Stimulated activated CD4-positive, alpha-beta T cell treated with anti-CD3 and anti-CD28 coated beads, Interleukin-12 subunit alpha, Interleukin-12 subunit beta, amount 100 ng/mL, for 4 hours (primary cell): ENCODE measurements around the gene KCNJ3.

Experiments
- DNase-seq: peaks from one replicate; pipeline ENCODE4 v3.0.0-alpha.2; 2020

The KCNJ3 gene

GRCh38 chr2:154707994-154708575, 9.6 kb downstream of the KCNJ3 start:
- no peak for DNase-seq

GRCh38 chr2:154709215-154709614, 10.7 kb downstream of the KCNJ3 start:
- no peak for DNase-seq

DNA sequence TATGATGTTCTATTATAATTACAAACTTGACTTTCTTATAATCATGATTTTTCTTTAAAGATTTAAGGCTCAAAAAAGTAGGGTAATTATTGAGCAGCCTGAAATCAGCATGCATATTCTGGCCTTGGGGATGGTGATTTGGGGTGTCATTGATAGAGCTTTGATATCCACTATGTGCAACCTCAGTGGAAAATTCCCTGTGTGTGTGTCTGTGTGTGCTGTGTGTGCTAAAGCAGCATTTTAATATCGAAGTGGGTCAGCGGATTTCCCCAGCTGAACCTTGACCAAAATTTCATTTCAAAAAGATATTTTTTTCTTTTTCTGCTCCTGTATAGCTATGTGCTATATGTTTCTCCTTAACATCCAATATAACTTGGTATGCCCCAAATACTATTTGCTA, 11.6 kb downstream of the KCNJ3 start:
- no peak for DNase-seq

DNA sequence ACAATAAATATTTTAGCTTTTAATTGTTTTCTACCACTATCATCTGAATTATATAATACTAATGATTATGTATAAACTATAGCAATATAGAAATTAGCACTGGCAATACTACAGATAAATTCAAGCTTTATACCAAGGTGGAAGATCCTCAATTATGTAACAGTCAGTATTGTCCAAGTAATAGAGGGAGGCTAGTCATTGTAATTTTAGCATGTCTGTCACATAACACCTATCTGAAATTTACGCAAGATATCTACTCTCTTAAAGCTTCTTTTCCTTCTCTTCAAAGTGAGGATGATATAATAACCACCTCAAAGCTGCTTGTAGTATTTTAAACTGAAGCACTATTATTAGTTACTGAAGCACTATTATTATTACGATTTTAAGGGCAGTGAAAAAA, 12.2 kb downstream of the KCNJ3 start:
- no peak for DNase-seq

- DNase-seq, result no peak
Measured at GRCh38 chr2:154713675-154714074, 15.2 kb downstream of the KCNJ3 start.

- DNase-seq, result no peak
Measured at GRCh38 chr2:154720651-154721050, 22.2 kb downstream of the KCNJ3 start.

DNA sequence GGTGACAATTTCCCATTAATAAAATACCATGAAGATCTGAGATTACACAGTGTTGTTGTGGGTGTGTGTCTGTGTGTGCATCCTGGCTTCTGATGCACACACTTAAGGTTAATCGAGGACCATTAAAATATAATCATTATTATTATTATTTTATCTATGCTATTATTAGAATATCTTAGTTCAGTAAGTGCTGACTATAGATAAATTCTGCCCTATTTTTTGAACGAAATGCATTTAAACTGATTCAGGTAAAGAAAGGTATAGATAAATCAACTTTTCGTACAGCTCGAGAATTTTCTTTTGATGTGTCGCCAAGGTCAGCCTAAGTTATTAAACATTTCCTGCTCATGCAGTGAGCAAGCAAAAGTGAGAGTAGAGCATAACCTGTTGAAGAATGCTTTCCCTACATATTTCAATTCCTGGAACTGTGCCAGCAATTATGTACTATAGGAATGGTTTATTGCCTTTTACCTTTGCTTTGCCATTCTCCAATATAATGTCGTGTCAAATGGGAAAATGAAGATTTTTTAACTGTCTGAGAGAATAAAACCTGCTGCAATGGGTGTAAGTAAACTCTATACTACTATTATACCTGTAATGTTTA, 25.8 kb downstream of the KCNJ3 start:
- no peak for DNase-seq

GRCh38 chr2:154740361-154740760, 41.9 kb downstream of the KCNJ3 start:
- no peak for DNase-seq

DNA sequence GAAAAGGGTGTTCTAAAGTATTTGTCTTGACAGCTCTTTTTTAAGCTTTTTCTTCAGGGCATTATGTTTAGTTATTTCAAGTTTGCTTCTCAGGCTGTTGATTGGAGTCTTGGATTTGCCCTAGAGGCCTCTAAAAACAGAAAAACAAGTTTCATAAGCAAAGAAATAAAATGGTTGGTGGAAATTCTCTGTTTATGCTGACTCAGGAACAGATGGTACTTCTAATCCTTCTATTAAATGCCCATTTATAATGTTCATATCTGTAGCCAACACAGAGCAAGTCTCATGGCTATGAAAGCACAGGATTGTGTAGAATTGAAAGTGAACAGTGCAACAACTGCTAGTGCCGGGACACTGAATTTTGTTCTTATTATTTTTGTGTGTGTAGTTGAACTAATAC, 60.4 kb downstream of the KCNJ3 start:
- no peak for DNase-seq

- no peak for DNase-seq
Measured at GRCh38 chr2:154762638-154763037, 64.1 kb downstream of the KCNJ3 start.

GRCh38 chr2:154771664-154772284, 73.3 kb downstream of the KCNJ3 start:
- no peak for DNase-seq

DNA sequence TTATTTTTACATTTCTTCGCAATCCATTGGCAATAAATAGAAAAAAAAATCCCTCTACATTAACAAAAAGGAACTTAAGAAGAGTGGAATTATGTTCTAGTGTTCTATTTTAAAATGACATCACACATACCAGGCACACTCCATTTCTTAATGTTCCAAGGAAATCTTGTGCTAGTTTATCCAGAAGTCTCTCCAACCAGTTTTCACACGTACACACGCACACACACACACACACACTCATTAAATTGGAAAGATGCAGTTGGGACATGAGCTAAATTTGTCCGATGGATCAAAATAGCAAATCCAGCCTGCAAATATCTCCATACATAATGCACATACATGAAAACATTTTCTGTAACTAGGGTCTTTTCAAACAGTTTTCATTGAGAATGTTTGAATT, 78.3 kb downstream of the KCNJ3 start:
- DNase-seq, result no peak

DNA sequence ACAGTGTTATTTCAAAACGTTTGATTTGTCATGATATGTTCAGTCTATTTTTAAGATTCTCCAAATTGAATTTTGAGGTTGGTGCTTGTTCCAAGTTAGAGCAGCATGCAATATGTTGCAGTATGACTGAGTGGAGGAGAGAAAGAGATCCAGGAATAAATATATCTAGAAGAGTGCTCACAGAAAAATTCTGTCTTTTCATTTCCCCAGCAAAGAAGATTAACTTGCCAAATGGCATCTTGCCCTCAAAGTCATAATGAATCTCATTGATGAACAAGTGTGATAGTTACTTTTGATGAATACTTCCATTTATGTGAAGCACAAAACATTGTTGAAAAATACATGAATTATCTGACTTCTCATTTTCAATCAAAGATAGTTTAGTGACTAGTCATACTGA, 95.9 kb downstream of the KCNJ3 start:
- no peak for DNase-seq

DNA sequence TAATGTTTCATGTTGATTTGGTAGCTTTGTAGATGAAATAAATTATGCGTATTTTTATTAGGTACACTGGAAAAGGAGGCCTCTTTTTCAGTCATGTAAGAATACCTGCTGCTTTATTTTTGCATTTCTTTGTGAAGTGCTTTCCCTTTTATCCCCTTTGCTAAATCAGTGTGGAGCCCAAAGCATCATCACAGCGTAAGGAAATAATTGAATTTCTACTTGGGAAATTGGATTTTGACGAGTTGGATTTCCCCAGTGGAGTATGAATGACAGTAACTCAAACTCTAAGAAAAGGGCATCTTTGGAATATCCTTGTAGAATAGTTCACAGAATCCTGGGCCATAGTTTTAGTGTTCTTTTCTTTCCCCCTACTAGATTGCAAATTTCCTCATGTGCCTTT, 97.2 kb downstream of the KCNJ3 start:
- no peak for DNase-seq

DNA sequence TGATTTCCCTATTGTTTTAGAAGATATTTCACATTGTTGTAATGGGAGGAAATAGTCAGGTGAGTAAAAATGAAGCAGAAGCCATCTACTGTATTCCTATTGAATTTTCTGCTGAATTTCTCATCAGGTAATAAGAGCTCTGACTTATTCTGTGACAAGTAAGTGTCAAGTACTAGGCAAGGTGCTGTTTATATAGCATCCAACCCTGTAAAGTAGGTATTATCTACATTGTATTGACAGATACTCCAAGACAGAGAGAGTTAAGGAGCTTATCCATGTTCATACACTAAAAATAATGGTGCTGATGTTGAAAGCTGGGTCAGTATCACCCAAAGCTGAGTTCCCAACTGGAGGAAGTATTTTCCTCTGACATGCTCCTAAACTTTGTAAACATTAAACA, 106.0 kb downstream of the KCNJ3 start:
- no peak for DNase-seq

GRCh38 chr2:154813636-154814035, 115.1 kb downstream of the KCNJ3 start:
- DNase-seq, result no peak

DNA sequence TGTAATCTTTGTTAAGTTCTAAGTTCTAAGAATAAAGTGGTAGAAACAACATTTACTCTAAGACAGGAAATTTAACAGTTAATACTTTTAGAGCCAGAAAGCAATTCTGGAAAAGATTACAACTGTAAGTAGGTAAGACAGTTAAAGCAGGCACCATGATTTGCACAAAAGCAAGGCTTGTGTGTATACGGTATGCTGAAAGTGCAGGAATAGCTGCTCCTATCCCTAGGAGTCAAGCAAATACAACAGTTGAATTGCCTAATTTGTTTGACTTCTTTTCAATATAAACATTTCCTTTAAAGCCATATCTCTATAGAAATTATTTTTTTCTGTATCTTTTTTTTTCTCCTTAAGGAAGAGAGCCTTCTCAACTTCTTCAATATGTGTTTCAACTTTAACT, 116.4 kb downstream of the KCNJ3 start:
- no peak for DNase-seq

DNA sequence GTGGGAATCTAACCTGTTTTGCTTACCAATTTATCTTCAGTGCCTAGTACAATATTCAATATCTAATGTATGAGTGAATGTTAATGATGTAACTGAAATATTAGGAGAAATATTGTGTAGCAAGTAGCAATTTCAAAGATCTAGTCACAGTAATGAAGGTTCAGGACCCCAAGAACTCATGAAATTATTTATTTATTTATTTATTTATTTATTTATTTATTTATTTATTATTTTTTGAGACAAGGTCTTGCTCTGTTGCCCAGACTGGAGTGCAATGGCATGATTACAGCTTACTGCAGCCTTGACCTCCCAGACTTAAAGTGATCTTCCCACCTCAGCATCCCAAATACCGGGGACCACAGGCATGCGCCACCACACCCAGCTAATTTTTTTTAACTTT, 126.9 kb downstream of the KCNJ3 start:
- no peak for DNase-seq

- DNase-seq, result no peak
Measured at GRCh38 chr2:154826827-154827226, 128.3 kb downstream of the KCNJ3 start.

DNA sequence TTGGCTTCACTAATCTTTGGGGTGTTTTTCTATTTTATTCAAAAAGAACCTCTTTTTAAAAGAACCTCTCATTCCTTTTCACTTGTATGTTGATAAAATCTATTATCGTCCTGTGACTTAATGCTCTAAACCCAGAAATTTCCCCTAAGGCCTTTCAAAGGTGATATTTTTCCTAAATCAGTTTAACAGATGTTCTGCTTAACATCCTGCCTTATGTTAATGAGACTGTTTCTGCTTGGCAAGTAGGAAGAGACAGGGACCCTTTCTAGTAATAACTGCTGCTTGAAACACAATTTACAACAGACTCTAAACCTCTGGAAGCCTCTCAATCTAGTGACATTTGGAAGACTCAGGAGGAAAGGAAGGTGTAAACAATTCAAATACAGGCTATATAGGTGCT, 128.8 kb downstream of the KCNJ3 start:
- DNase-seq, result no peak

DNA sequence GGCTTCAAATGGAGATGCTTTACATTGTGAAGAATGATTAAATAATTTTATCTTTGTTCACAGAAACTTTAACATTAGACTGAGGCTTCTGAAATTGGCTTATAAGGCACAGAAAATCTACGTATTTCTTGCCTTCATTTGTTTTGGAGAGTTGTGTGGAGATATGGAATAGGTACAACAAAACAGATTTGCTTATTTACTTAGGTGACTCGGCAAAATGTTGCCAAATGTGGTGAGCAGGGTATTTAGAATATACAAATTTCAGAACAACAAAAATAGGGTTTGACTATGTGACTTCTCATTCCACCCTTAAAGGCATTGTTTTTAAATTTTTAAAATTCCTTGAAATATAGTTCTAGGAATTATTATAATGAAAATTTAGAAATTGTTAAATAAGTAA, 134.2 kb downstream of the KCNJ3 start:
- no peak for DNase-seq

DNA sequence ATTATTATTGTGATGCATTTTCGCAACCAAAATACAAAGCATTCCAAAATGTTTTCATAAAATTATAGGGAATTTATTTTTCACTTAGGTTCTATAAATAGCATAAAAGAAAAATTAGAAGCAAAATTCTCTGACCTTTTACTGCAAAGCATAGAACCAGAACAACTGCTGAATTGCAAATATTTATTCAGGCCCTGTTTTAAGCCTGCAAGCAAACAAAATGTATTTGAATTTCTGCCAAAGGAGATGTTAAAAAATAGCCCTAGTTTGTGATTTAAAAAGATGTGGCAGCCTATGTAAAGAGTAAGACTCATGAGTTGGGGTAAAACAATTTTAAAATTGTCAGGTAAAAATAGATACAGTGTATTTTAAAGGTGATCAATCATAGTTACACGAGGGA, 138.1 kb downstream of the KCNJ3 start:
- no peak for DNase-seq

DNA sequence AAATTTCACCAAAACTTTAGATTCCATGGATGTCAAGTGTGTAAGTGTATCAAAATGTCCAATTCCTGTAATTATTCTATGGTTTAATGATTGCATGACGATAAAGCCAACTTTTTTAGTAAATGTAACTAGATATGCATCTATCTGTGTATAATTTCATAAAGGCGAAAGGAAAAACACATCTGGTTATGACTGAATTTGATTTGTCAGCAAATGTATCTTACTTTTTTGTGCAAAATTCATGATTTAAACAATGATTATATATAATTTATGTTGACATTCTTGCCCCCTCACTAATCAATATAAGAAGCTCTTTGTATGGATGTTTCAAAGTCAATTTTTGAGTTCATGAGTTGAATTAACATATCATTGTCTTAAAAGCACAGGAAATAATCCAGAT, 138.5 kb downstream of the KCNJ3 start:
- DNase-seq, result no peak

DNA sequence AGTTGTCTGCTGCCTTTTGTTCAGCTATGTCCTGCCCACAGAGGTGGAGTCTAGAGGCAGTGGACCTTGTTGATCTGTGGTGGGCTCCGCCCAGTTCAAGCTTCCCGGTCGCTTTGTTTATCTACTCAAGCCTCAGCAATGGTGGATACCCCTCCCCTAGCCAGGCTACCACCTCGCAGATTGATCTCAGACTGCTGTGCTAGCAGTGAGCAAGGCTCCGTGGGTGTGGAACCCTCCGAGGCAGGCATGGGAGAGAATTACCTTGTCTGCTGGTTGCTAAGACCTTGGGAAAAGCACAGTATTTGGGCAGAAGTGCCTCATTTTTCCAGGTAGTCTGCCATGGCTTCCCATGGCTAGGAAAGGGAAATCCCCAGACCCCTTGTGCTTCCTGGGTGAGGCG, 146.0 kb downstream of the KCNJ3 start:
- no peak for DNase-seq

GRCh38 chr2:154846842-154847241, 148.3 kb downstream of the KCNJ3 start:
- no peak for DNase-seq
